PC-9 (cell line): ENCODE data around the gene RINT1. TPM values are rescaled to one million over a fixed set of nuclear protein-coding genes. Genes with fewer than 3 reads are reported as not detected.

Source experiments
- BruUV-seq: library from RNA; stranded (reverse); fragments of 400-500 nt; replicated peaks from 2 replicates; lab custom pipeline; 2021; lab: Mats Ljungman, UMichigan
- CTCF ChIA-PET: fragments of 300-600 bp; sonication (Branson Sonifier 250); formaldehyde crosslinking; loops from one replicate; lab custom pipeline; 2022; ENCODE audit warnings: antibody characterized with exemption; lab: Charles Lee
- POLR2A ChIA-PET: fragments of 300-600 bp; sonication (Branson Sonifier 250); formaldehyde crosslinking; loops from one replicate; lab custom pipeline; 2022; ENCODE audit warnings: antibody characterized with exemption; ENCODE audit not compliant: unreplicated experiment; lab: Charles Lee
- DNase-seq, 2 experiments: peaks; one replicate each; pipeline versions ENCODE4 v3.0.0 to v3.0.0-alpha.2; 2015 to 2022; ENCODE audit warnings: mixed read lengths in 1 of 2
- H2AFZ ChIP-seq: fragments of 200-600 bp; sonication (generic); 2 replicates; pipeline ENCODE4 v1.8.1; 2017; ENCODE audit warnings: antibody characterized with exemption
- H3F3A ChIP-seq: fragments of 200-600 bp; sonication (generic); 2 replicates; pipeline ENCODE4 v1.8.1; 2017; ENCODE audit warnings: antibody characterized with exemption, mild to moderate bottlenecking, low read depth; ENCODE audit not compliant: insufficient read depth
- H3K27ac ChIP-seq: fragments of 200-600 bp; sonication (generic); 2 replicates; pipeline ENCODE4 v1.6.1; 2016; ENCODE audit warnings: mixed run types
- H3K27me3 ChIP-seq: fragments of 200-600 bp; sonication (generic); 2 replicates; pipeline ENCODE4 v1.6.1; 2016; ENCODE audit warnings: low read depth, mixed run types; ENCODE audit not compliant: insufficient read depth
- H3K36me3 ChIP-seq: fragments of 200-600 bp; sonication (generic); 2 replicates; pipeline ENCODE4 v1.6.1; 2016; ENCODE audit warnings: low read depth, mixed run types
- H3K4me1 ChIP-seq: fragments of 200-600 bp; sonication (generic); replicated peaks from 2 replicates; pipeline ENCODE4 v1.6.1; 2016; ENCODE audit warnings: mixed run types; ENCODE audit not compliant: insufficient read depth
- H3K4me2 ChIP-seq: fragments of 200-600 bp; sonication (generic); 2 replicates; pipeline ENCODE4 v1.6.1; 2017; ENCODE audit warnings: mixed run types
- H3K4me3 ChIP-seq: fragments of 200-600 bp; sonication (generic); 2 replicates; pipeline ENCODE4 v1.6.1; 2016; ENCODE audit warnings: mixed run types
- H3K79me2 ChIP-seq: fragments of 200-600 bp; sonication (generic); 2 replicates; pipeline ENCODE4 v1.6.1; 2017; ENCODE audit warnings: low read depth, mixed run types
- H3K9me2 ChIP-seq: fragments of 200-600 bp; sonication (generic); 2 replicates; pipeline ENCODE4 v1.8.1; 2017; ENCODE audit warnings: mild to moderate bottlenecking; ENCODE audit not compliant: insufficient read depth
- H3K9me3 ChIP-seq: fragments of 200-600 bp; sonication (generic); 2 replicates; pipeline ENCODE4 v1.8.1; 2016; ENCODE audit warnings: low read depth; ENCODE audit not compliant: insufficient read depth
- H4K20me1 ChIP-seq: fragments of 200-600 bp; sonication (generic); 2 replicates; pipeline ENCODE4 v1.8.1; 2017; ENCODE audit not compliant: insufficient read depth
- CTCF ChIP-seq: fragments of 200-600 bp; sonication (generic); conservative IDR thresholded peaks from 2 replicates; pipeline ENCODE4 v1.6.1; 2017; ENCODE audit warnings: mixed run types, antibody characterized with exemption, mild to moderate bottlenecking, moderate library complexity
- EZH2 ChIP-seq: fragments of 200-600 bp; sonication (generic); IDR thresholded peaks from 2 replicates; pipeline ENCODE4 v1.8.0; 2017; ENCODE audit warnings: antibody characterized with exemption, low read depth
- intact Hi-C: fragments of 100-400 bp; cut with micrococcal nuclease; formaldehyde crosslinking; loops from one replicate; pipeline ENCODE4 v1.10.0; 2022; ENCODE audit not compliant: unreplicated experiment
- total RNA-seq: library from RNA; stranded (reverse); gene quantifications from 2 replicates; pipeline ENCODE4 v1.2.3, GENCODE V29; 2021

Gene RINT1
- total RNA-seq, 1 experiment from 2014 or later: 25.1 TPM

GRCh38 chr7:105590793-105591192, 58.8 kb downstream of the RINT1 start:
- Histone ChIP-seq H3K27me3 (no peaks in the 10 kb centered on the region), H3K4me1 (no peaks in the 10 kb centered on the region), H3K4me3 (no peak overlapping the region), H3K27ac (no peak overlapping the region), H3K79me2 (no peaks in the 10 kb centered on the region), H2AFZ (no peak overlapping the region), H4K20me1 (no peaks in the 10 kb centered on the region), H3K9me2 (no peaks in the 10 kb centered on the region), H3F3A (no peaks in the 10 kb centered on the region), H3K36me3 (no peaks in the 10 kb centered on the region), H3K9me3 (no peaks in the 10 kb centered on the region), H3K4me2 (no peak overlapping the region)
- BruUV-seq: no TSS peak
- no peak for TF ChIP-seq CTCF
- intact Hi-C loops: no loop called here
- CTCF ChIA-PET: no interaction called here
- no peak for DNase-seq
- POLR2A ChIA-PET: interaction anchor here (0.6 kb wide), 1 partner anchor 718 kb away, joined by 4 read pairs; no protein-coding TSS in a partner anchor

GRCh38 chr7:105591522-105591921, 59.5 kb downstream of the RINT1 start:
- no peak overlapping the region for H3K4me2 ChIP-seq
- no peaks in the 10 kb centered on the region for H3K36me3 ChIP-seq
- no peaks in the 10 kb centered on the region for H3K79me2 ChIP-seq
- no peak overlapping the region for H3K4me3 ChIP-seq
- H3K27ac ChIP-seq: no peak overlapping the region
- H3K9me2 ChIP-seq: no peaks in the 10 kb centered on the region
- intact Hi-C loops: no loop called here
- no peaks in the 10 kb centered on the region for H3K9me3 ChIP-seq
- no peak overlapping the region for H2AFZ ChIP-seq
- no peaks in the 10 kb centered on the region for H3K4me1 ChIP-seq
- no peak for TF ChIP-seq CTCF
- TF ChIP-seq EZH2: no peak
- CTCF ChIA-PET: no interaction called here
- DNase-seq: no peak
- no peaks in the 10 kb centered on the region for H4K20me1 ChIP-seq
- no peaks in the 10 kb centered on the region for H3K27me3 ChIP-seq
- POLR2A ChIA-PET: no interaction called here
- no TSS peak for BruUV-seq
- no peaks in the 10 kb centered on the region for H3F3A ChIP-seq

GRCh38 chr7:105594034-105594433, 62.0 kb downstream of the RINT1 start:
- ChIA-PET POLR2A (no interaction called here), CTCF (interaction anchor here (0.6 kb wide), 1 partner anchor 176 kb away, joined by 3 read pairs; no protein-coding TSS in a partner anchor)
- intact Hi-C loops: no loop called here

More at GRCh38 chr7:105594034-105594433, 62.0 kb downstream of the RINT1 start:
- Histone ChIP-seq H4K20me1 (no peaks in the 10 kb centered on the region), H2AFZ (no peak overlapping the region), H3K27ac (no peak overlapping the region), H3F3A (no peaks in the 10 kb centered on the region), H3K79me2 (no peaks in the 10 kb centered on the region), H3K9me3 (no peaks in the 10 kb centered on the region), H3K36me3 (no peaks in the 10 kb centered on the region), H3K4me1 (no peaks in the 10 kb centered on the region), H3K9me2 (no peaks in the 10 kb centered on the region), H3K27me3 (no peaks in the 10 kb centered on the region), H3K4me3 (no peak overlapping the region), H3K4me2 (no peak overlapping the region)
- no peak for DNase-seq
- TF ChIP-seq EZH2 (no peak), CTCF (no peak)
- BruUV-seq: no TSS peak
